Measurements from ENCODE around the gene PLN.

Gene PLN

GRCh38 chr6:118542184-118542952 is 5.7 kb upstream of the PLN start:
- no peak for DNase-seq

DNA sequence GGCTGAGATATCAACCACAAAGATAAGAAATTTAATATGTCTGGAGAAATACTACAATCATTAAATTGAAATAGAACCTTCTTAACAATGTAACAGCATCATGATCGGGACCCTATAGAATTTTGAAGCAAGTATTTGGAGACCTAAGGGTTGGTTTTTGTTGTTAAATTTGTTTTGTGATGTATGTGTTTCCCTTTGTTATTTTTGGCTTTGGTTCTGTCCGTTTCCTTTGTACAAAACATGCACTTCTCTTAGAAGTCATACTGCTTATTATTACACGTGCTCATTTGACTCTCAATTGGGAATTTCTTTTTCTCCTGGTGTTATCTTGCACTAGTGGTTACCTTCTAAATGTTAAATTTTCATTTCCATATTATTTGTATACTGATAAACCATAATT is 4.0 kb upstream of the PLN start:
- DNase-seq: no peak

DNA sequence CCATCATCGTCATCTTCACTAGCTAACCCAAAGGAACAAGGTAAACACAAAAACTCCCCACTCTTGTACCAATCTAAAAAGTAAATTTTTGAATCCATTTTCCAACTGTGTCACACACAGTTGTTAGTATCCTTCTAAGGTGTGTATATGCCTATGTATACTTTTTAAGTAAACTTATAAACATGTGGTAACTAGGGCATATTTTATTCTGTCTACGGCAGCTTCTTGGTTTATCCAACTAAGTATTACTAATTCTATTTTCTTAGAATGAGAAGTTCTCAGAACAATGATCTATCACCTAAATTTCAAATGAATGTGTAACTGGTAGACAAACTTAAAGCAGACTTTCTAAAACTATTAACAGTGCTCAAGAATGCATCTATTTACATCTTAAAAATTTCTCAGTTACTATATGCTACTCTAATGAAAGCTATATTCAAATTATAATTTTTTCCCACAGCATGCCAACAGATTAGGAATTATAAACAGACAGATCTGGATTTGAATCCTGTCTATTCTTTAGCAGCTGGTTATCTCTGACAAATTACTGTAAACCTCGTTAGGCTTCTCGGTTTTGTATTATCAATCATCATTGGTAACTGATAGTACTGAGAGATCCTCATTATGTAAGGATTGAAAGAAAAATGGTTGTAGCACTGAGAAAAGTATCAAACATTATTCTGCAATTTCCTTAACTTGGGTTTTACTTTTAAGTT is 1.8 kb upstream of the PLN start:
- DNase-seq: no peak

GRCh38 chr6:118546880-118547218 is 1.2 kb upstream of the PLN start:
- no peak for DNase-seq

DNA sequence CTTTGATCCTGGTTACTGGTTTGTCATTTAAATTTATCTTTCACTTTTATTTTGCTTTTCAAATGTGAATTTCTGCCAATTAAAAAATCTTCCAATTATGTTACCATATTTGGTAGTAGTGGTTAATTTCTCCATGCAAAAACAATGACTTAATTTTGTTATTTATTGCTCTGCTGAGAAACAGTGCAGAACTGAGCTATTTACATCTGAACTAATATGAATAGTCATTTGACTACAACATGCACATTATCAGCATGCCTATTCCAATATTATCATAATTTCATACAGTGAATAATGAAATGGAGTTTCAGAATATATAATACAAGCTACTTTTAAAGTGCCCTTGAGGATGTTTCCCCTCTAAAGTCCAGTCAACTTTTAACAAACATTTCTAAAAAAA is 517 bp downstream of the PLN start:
- DNase-seq: no peak

DNA sequence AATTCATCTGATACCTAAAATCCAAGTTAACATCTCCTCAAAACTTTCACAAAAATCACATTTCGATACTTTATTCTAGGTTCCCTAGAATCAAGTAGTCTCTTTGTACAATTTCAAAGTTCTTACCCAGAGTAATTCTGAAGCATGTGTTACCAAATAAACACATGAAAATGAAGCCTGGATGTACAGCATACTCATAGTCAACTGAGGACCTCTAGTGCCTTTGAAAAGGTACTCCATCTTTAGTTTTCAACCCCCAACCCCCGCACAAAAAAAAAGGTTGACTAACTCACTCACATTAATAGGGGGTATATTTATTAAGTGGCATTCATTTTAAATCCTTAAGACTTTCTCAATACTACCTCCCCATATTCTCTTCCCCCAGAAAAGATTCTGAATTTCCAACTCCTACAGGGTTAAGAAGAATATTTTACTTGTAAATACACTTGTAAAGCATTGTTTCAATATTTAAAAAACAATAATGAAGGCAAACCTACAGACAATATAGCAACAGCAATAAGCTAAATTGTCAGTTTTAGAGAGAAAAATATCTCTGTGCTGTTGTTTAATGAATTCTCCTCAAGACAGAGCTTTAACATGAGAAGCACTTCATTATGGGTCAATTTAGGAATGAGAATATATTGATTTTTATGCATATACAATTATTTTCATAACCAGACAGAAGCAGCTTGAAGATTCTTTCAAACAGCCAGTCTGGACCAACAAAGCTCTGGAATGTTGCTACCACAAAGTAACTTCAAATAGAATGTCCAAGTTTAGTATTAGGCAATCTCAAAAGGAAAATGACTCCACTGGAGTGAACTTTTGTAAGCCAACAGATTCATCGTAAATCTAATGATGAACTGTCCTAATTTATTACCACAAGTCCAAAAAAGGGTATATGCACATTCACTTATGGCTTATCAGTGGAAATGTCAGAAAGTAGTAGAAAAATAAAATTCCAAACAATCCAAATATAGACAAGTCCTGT is 3.3 kb downstream of the PLN start:
- peak in 1 of 2 donors; percentile 33 for DNase-seq

GRCh38 chr6:118553132-118553531 is 5.0 kb downstream of the PLN start:
- no peak for DNase-seq

- DNase-seq: no peak
Measured at GRCh38 chr6:118554698-118555097, 6.6 kb downstream of the PLN start.

GRCh38 chr6:118558464-118559217 is 10.5 kb downstream of the PLN start:
- DNase-seq: peak; percentile 7 to 14

GRCh38 chr6:118559659-118560058 is 11.6 kb downstream of the PLN start:
- no peak for DNase-seq

DNA sequence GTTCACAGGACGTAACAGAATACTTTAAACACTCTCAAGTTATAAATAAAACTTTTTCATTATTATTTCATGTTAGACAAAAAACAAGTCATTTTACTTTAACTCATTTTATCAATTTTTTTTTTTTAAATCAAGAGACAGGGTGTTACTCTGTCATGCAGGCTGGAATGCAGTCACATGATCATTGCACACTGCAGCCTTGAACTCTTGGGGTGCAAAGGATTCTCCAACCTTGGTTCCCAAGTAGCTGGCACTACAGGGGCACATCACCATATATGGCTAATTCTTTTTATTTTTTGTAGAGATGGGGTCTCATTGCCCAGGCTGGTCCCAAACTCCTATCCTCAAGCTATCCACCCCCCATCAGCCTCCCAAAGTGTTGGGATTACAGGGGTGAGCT is 14.2 kb downstream of the PLN start:
- DNase-seq: no peak

- DNase-seq: no peak
Measured at GRCh38 chr6:118562959-118563358, 14.9 kb downstream of the PLN start.

- DNase-seq: peak in 1 of 2 donors; percentile 34
Measured at GRCh38 chr6:118565311-118565960, 17.3 kb downstream of the PLN start.

DNA sequence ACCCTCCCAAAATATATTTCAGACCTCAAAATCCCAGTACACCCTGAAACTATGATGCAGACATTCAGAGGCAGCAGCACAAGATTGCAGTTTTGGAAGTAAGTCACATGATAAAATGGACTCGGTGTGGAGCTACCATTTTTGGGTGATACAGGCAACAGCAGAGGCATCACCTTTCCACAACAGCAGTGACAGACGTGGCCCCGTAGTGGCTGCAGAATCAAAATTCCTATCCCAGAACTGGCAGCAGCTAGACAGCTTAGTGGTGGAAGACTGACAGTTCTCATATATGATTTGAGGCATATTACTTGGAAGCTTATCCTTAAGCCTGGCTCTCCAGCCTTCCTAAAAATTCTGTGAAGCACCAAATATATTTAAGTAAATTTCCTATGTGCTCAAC is 19.9 kb downstream of the PLN start:
- no peak for DNase-seq

GRCh38 chr6:118569498-118569897 is 21.4 kb downstream of the PLN start:
- no peak for DNase-seq

DNA sequence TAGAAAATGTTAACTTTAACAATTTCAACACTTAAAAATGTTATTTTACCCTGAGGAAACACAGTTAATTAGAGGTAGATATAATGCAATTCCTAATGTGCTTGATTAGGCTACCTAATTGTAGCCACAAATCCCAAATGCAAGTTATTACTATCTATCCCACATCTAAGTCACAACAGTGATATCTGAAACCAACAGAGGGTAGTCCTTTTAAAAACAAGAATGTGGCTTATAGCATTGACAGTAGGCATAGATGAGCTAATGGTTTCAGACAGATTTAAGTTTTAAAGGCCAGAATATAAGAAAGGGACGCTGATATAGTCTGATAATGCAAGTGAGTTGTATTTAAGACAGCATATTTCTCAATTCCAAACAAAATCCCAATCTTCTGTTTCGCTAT is 23.0 kb downstream of the PLN start:
- no peak for DNase-seq

GRCh38 chr6:118574051-118574865 is 26.2 kb downstream of the PLN start:
- DNase-seq: no peak

DNA sequence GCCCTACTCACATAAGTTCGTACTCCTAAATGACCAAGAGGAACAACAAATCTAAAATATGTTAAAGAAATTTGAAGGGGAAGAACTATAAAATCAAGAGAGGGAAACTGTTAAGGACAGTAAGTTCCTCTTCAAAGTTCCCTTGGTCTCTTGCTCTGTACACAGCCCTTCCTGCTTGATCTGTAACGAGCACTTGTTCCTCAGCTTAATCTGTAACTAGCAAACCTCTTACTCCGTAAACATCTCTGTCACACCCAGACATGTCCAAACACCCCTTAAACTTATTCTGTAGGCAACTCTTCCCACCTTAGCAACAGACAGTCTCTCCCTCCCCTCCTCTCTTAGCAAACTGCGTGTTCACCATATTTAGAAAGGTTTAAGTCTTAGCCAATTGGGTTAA is 29.9 kb downstream of the PLN start:
- no peak for DNase-seq

GRCh38 chr6:118578617-118579016 is 30.5 kb downstream of the PLN start:
- DNase-seq: no peak

GRCh38 chr6:118579786-118580185 is 31.7 kb downstream of the PLN start:
- no peak for DNase-seq

All from activated CD4-positive, alpha-beta T cell treated with anti-CD3 and anti-CD28 coated beads for 4 hours (primary cell).